ENCODE data around the gene RTEL1.
A peak's percentile ranks its signal among the peaks of the same experiment; 100 is the strongest.
"Not testable (repeated sequence)": the region's sequence is repeated elsewhere in the genome, so short reads cannot be mapped to it uniquely, and the experiment has no call there.

Gene RTEL1, protein sequence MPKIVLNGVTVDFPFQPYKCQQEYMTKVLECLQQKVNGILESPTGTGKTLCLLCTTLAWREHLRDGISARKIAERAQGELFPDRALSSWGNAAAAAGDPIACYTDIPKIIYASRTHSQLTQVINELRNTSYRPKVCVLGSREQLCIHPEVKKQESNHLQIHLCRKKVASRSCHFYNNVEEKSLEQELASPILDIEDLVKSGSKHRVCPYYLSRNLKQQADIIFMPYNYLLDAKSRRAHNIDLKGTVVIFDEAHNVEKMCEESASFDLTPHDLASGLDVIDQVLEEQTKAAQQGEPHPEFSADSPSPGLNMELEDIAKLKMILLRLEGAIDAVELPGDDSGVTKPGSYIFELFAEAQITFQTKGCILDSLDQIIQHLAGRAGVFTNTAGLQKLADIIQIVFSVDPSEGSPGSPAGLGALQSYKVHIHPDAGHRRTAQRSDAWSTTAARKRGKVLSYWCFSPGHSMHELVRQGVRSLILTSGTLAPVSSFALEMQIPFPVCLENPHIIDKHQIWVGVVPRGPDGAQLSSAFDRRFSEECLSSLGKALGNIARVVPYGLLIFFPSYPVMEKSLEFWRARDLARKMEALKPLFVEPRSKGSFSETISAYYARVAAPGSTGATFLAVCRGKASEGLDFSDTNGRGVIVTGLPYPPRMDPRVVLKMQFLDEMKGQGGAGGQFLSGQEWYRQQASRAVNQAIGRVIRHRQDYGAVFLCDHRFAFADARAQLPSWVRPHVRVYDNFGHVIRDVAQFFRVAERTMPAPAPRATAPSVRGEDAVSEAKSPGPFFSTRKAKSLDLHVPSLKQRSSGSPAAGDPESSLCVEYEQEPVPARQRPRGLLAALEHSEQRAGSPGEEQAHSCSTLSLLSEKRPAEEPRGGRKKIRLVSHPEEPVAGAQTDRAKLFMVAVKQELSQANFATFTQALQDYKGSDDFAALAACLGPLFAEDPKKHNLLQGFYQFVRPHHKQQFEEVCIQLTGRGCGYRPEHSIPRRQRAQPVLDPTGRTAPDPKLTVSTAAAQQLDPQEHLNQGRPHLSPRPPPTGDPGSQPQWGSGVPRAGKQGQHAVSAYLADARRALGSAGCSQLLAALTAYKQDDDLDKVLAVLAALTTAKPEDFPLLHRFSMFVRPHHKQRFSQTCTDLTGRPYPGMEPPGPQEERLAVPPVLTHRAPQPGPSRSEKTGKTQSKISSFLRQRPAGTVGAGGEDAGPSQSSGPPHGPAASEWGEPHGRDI (N-terminal part only)

DNA sequence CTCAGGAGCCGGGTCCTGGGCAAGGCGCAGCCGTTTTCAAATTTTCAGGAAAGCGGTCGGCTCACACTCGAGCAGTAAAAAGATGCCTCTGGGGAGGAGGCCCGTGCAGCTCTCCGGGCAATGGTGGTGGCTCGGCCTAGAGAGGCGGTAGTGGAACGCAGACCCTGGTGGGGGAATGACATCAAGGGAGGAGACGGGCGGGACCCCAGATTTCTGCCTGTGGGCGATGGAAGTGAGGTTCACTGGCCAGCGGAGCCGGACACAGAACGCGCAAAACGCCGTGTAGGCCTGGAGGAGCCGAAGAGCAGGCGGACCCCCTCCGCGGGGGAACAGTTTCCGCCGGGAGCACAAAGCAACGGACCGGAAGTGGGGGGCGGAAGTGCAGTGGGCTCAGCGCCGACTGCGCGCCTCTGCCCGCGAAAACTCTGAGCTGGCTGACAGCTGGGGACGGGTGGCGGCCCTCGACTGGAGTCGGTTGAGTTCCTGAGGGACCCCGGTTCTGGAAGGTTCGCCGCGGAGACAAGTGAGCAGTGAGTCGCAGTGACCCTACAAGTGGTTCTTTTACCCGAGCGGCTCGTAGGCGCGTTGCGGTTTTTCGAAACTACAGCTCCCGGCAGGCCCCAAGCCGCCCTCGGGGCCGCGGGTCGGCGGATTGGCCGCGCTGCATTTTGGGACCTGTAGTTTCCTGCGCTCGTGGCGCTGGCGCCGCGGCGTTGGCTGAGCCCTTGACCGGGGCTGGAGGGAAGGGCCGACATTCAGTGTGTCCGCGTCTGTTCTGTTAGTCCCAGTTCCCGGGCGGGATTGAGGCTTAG, at the start of gene RTEL1:
TSS of gene RTEL1 (plus strand) at position 376 of the 812 bp plus-strand sequence. CDS start 1,091 bp downstream, outside the sequence.
- peak; percentile 76 to 78 for DNase-seq (ENCODE audit: extremely low read depth in 1 of 2, low read depth in 1 of 2)

GRCh38 chr20:63610581-63611435, 47.3 kb upstream of the RTEL1 start:
- DNase-seq (ENCODE audit: extremely low read depth in 1 of 2, low read depth in 1 of 2) = no peak

DNA sequence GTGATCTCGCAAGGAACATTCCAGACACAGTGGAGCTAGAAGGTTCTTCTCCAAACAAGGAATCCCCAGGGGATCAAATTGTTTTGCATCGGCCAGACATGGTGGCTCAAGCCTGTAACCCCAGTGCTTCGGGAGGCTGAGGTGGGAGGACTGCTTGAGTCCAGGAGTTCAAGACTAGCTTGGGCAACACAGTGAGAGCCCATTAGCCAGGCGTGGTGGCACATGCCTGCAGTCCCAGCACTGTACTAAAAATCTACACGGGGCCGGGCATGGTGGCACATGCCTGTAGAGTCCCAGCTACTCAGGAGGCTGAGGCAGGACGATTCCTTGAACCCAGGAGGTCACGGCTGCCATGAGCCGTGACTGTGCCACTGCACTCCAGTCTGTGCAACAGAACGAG, 46.5 kb upstream of the RTEL1 start:
- no peak for DNase-seq (ENCODE audit: extremely low read depth in 1 of 2, low read depth in 1 of 2)

- DNase-seq (ENCODE audit: extremely low read depth in 1 of 2, low read depth in 1 of 2) = no peak
Observed at GRCh38 chr20:63612276-63612931, 45.7 kb upstream of the RTEL1 start.

GRCh38 chr20:63613863-63614594, 44.1 kb upstream of the RTEL1 start:
- not testable (repeated sequence) for DNase-seq (ENCODE audit: extremely low read depth in 1 of 2, low read depth in 1 of 2)

- DNase-seq (ENCODE audit: extremely low read depth in 1 of 2, low read depth in 1 of 2) = no peak
Observed at GRCh38 chr20:63617092-63617875, 40.8 kb upstream of the RTEL1 start.

DNA sequence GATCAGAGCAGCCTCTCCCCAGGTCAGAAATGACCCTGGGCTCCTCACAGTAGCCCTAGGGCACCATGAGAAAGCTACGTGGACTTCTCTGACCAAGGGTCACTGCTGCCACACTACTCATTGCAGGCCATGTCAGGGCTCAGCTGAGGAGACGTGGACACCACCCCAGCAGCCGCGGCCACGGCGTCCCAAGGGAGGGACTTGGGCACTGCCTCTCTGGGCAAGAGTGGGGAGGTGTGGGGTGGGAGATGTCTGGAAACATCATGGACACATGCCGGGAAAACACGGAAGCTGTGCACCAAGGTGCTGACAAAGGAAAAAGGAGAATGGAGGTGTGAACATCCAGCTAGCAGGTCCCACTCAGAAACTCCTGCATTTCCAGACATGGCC, 40.2 kb upstream of the RTEL1 start:
- DNase-seq (ENCODE audit: extremely low read depth in 1 of 2, low read depth in 1 of 2) = no peak

DNA sequence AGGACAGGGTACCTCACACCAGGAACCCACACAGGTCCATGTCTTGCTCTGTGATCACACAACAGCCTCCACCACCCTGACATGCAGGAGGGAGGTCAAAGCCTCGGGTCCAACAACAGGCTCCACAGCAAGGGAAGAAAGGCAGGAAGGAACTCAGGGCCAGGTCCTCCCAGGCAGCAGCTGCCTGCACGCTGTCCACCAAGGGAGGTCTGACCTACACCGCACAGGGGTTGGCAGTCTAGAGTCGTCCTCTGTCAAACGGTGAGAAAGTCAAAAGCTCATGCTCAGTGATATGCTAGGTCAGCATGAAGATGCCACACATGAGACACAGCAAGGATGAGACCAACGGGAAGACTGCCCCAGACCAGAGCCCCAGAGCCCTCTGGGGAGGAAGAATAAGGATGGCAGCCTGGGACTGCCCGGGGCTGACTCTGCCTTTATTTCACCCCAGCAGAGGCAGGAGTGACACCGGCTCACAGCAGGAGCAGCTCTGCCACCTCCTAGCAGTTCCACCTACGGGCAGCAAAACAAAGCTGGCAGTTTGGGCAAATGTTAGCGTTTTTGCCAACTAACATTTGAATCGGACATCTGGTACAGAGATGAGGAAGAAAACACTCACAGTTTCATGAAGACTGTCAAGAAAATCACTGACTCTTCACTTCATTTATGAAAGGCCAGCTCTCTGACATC, 39.7 kb upstream of the RTEL1 start:
- DNase-seq (ENCODE audit: extremely low read depth in 1 of 2, low read depth in 1 of 2) = no peak

DNA sequence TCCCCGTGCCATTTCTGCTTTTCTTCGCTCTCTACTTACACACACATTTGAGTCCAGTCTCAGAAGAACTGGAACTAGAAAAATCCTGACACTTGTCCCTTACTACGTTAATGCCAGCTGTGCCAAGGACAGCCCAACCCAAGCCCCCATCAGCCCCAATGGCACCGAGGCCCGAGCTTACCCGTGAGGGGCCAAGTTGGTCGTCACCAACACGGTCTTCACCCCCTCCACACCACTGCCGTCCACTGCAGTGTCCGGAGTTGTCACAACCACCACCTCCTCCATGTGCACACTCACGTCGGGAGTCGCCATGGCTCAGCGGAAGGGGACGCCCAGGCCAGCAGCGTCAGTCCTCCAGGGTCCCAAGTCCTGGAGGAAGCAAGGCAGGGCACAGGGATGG, 39.0 kb upstream of the RTEL1 start:
- DNase-seq (ENCODE audit: extremely low read depth in 1 of 2, low read depth in 1 of 2) = no peak

DNA sequence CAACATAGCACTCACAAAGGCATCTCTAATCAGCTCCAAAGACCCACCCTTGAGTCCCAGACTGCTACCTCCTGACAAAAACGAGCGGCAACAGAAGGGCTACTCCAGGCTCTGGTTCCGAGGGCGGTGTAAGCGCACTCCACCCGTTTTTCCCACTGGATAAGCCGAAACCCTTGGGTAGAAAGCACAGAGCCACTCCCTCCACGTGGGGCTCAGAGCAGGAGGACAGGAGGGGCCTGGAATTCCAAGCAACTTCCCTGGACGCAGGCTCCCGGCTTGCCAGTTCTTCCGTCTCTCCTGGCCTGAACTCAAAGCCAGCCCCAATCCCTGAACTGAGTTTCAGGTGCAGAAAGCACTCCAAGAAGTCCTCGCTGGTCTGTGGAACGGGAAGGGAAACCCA, 38.6 kb upstream of the RTEL1 start:
- no peak for DNase-seq (ENCODE audit: extremely low read depth in 1 of 2, low read depth in 1 of 2)

GRCh38 chr20:63620991-63621390, 37.1 kb upstream of the RTEL1 start:
- DNase-seq (ENCODE audit: extremely low read depth in 1 of 2, low read depth in 1 of 2) = no peak

GRCh38 chr20:63622096-63622495, 36.0 kb upstream of the RTEL1 start:
- DNase-seq (ENCODE audit: extremely low read depth in 1 of 2, low read depth in 1 of 2) = no peak

- no peak for DNase-seq (ENCODE audit: extremely low read depth in 1 of 2, low read depth in 1 of 2)
Observed at GRCh38 chr20:63622732-63623131, 35.4 kb upstream of the RTEL1 start.

GRCh38 chr20:63624486-63624885, 33.6 kb upstream of the RTEL1 start:
- DNase-seq (ENCODE audit: extremely low read depth in 1 of 2, low read depth in 1 of 2) = no peak

DNA sequence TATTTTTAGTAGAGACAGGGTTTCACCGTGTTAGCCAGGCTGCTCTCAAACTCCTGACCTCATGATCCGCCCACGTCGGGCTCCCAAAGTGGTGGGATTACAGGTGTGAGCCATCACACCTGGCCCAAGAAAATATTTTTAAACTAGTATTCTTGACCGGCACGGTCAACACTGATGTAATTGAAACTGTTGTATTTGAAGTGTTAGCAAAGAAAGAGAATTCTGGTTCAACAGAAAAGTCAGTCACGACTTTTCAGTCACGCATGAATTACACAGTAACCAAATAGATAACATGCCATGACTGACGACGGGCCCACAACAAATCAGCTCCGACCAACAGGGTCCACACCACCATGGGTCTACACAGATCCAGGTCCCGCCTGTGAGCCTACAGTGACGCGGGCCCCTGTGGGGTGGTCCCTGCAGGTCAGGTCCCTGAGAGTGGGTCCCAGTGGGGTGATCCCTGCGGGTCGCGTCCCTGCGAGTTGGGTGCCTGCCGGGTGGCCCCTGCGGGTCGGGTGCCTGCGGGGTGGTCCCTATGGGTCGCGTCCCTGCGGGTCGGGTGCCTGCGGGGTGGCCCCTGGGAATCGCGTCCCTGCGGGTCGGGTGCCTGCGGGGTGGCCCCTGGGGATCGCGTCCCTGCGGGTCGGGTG, 32.2 kb upstream of the RTEL1 start:
- no peak for DNase-seq (ENCODE audit: extremely low read depth in 1 of 2, low read depth in 1 of 2)

GRCh38 chr20:63626424-63627128, 31.5 kb upstream of the RTEL1 start, which contains the start of gene GMEB2:
GMEB2 (minus strand) TSS chr20:63627101; CDS start chr20:63619397, 7,704 bp downstream.
- peak; percentile 33 to 37 for DNase-seq (ENCODE audit: extremely low read depth in 1 of 2, low read depth in 1 of 2)
